Astrocyte of the cerebellum (primary cell): ENCODE data around the gene ZBTB22.

ENCODE experiments used
- DNase-seq: peaks from one replicate; pipeline ENCODE4 v3.0.0-alpha.2; 2011; ENCODE audit warnings: low read depth
- H3K4me3 ChIP-seq: 2 replicates; pipeline ENCODE4 v1.5.1; 2011; ENCODE audit warnings: mild to moderate bottlenecking, low read depth, low read length, moderate library complexity
- in situ Hi-C: cut with HindIII; loops from 2 replicates; pipeline ENCODE4 v1.10.0; 2017; ENCODE audit warnings: low sequenced_read_pairs
- TF ChIP-seq, protein P1 (sequence below): IDR thresholded peaks from 2 replicates; pipeline ENCODE4 v1.5.1; 2012; ENCODE audit warnings: low read length, low read depth, moderate library complexity, mild to moderate bottlenecking; ENCODE audit errors: missing control alignments

ZBTB22 gene

DNA sequence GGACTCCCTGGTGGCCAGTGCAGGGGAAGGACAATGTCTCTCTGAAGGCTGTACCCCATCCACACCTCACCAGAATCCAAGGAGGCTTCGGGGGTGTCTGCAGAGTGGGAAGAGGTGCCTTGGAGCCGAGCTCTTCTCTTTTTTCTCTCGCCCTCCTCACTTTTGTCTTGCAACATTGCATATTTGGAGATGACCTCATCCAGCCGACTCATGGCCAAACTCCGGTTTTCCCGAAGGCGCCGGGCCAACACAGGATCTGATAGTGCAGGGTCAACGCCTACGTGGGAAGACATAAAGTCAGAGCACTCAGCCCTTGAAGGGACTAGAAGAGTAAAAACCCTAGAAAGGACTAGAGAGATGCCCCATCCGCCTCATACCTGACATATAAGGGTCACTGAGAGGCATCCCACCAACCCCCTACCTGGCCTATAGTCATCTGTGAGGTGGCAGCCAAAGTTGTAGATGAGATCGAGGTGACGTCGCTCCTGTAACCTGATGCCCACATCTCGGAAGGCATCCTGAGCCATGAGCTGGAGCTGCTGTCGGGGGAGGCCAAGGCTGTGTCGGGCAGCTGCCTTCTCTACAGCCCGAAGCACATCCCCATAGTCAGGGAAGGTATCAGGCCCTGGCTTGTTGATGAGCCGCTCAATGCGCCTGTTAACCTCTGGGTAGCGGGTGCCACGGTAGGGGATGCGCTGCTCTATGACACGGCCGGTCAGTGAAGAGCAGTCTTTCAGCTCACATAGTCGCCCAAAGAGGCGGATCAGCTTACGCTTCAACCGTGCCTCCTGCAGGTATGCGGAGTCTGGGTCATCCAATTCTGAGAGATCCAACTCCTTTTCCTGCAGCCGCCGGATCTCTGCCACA lies 3.0 kb upstream of the ZBTB22 start:
- H3K4me3 ChIP-seq: peak overlapping the region; percentile 2
- peak; percentile 59 for DNase-seq
- in situ Hi-C loops: no loop called here
- TF ChIP-seq, protein P1, sequence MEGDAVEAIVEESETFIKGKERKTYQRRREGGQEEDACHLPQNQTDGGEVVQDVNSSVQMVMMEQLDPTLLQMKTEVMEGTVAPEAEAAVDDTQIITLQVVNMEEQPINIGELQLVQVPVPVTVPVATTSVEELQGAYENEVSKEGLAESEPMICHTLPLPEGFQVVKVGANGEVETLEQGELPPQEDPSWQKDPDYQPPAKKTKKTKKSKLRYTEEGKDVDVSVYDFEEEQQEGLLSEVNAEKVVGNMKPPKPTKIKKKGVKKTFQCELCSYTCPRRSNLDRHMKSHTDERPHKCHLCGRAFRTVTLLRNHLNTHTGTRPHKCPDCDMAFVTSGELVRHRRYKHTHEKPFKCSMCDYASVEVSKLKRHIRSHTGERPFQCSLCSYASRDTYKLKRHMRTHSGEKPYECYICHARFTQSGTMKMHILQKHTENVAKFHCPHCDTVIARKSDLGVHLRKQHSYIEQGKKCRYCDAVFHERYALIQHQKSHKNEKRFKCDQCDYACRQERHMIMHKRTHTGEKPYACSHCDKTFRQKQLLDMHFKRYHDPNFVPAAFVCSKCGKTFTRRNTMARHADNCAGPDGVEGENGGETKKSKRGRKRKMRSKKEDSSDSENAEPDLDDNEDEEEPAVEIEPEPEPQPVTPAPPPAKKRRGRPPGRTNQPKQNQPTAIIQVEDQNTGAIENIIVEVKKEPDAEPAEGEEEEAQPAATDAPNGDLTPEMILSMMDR: no peak

DNA sequence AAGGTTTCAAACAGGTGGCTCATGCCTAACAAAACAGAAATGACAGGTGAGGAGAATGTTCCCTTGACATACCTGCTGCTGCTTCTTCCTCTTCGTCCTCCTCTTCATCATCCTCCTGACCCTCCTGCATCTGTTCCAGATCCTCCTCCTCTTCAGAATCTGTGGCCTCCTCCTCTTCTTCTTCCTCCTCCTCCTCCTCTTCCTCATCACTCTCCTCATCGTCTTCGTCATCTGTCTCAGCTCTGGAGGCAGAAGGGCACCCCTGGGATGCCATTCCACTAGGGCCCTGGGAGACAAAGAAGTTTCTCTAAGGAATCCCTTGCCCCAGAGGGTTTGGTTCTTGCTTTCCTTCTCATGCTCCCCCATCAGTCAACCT lies 2.4 kb upstream of the ZBTB22 start:
- no peak for DNase-seq
- in situ Hi-C loops: no loop called here
- TF ChIP-seq, protein P1: no peak
- H3K4me3 ChIP-seq: no peak overlapping the region

DNA sequence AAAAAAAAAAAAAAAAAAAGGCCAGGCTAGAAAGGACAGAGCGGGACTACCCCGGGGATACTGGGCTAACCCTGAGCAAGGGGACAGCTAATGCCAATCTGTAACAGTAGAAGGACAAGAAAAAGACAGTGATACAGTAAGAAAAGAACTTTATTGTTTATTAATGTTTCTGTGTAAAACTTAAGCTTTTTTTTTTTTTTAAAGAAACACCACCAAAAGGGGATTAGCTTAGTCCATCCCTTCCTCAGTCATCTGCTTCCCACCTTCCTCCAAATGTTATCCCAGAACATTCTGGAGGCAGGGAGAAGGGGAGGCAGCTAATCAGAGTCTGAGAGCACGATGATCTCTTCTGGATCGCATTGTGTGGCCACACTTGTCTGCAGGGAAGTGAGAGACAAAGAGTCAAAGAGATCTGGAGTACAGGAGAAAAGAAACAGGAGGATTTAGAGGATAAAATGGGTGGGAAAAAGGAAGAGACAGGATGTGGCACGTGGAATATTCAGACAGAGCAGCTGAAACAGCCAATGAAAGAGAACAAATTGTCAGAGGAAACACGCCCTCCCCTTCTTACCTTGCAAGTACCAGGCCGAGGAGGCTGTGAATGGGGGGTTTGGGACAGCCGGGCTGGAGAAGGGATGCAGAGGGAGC lies 1.0 kb upstream of the ZBTB22 start:
- peak overlapping the region; percentile 51 for H3K4me3 ChIP-seq
- TF ChIP-seq, protein P1: no peak
- DNase-seq: no peak
- in situ Hi-C loops: no loop called here

DNA sequence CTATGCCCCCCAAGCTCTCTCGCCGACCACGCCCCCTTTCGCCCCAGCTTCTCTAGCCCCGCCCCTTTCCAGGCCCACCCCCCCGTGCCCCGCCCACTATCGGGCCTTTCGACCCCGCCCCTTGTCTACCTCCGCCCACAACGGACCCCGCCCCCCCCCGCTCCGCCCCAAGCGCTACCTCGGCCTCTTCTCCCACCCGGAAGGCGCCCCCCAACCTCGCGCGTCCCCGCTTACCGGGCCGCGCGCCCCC lies 200 bp downstream of the ZBTB22 start:
- TF ChIP-seq, protein P1: no peak
- no peak for DNase-seq
- in situ Hi-C loops: no loop called here
- peak overlapping the region; percentile 51 for H3K4me3 ChIP-seq

DNA sequence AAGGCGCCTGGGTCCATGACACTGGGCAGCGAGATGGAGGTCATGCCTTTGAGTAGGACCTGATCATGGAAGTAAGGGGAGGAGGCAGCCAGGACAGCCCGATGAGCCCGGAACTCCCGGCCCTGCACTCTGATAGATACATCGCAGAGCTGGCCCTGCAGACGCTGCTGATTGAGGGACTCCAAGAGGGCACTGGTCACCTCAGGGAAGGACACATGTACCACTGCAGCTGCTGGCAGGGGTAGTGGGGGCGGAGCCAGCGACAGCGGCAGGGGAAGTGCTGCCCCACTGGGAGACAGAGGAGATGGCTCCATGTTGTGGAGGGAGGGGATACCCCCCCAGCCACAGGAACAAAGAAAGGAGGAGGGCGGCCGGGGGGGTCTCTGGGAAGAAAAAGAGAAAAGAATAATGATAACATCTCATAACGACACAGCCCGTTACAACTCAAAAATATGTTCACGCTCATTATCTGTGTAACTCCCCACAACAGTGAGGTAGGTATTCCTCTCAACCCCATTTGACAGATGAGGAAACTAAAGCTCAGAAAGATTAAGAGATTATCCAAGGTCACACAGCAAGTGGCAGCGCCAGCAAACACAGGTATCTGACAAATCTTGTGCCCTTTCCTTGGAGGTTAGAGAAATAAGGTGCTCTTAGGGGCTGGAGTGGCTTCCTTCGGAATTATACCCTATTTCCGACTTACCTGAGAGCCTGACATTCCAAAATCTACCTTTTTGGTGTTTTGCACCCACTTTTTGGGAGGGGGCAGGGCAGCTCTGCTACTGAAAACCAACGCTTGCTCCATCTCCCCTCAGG lies 733 bp downstream of the ZBTB22 start:
- no peak for DNase-seq
- TF ChIP-seq, protein P1: no peak

DNA sequence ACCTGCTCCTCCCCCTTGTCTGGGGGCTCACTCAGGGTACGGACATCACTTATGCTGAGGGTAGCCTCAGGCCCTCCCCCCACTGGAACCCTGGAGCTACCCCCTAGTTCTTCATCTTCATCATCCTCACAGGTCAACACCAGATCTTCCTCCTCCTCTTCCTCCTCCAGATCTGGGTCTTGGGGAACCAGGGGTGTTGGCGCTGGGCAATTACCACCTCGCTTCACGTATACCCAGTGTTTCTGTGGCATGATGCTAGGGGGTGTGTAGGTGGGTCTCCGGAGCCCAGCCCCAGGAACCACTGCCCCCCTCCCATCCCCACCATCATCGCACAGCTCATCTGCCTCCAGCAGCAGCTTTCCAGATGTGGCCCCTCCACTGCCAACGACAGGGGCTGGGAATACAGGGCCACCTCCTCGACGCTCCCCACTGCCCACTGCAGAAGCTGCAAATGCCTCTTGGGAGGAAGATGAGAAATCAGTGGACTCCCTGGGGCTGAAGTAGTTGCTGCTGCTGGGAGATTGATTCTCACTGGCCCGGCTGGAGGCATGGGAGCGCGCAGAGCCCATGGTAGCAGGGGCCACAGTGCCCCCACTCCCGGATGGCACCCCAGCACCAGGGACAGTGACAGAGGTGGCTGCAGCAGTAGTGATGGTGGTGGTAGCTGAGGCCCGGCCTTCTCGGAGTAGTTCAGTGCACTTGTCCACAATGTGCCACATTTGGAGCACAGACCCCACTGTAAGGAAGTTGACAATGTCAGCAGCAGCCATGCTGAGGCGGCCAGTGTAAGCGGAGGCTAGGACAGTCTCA lies 1.5 kb downstream of the ZBTB22 start:
- in situ Hi-C loops: no loop called here
- no peak for DNase-seq
- no peak overlapping the region for H3K4me3 ChIP-seq
- TF ChIP-seq, protein P1: no peak

More for the DNA sequence above, 733 bp downstream of the ZBTB22 start:
- H3K4me3 ChIP-seq: peak overlapping the region; percentile 51
- in situ Hi-C loops: no loop called here
